Coronary artery (tissue), 2 donors: ENCODE results near the gene AGTR1.

ENCODE experiments used
- DNase-seq: peaks from one replicate; pipeline ENCODE4 v3.0.0-alpha.2; 2017; ENCODE audit warnings: low spot score
- H3K27ac ChIP-seq, 2 donors: fragments of 200-600 bp; sonication (generic); one replicate each; pipeline ENCODE4 v1.5.1; 2016 to 2019
- H3K4me3 ChIP-seq: fragments of 200-600 bp; sonication (generic); 2 replicates; pipeline ENCODE4 v1.5.1; 2016; ENCODE audit warnings: mild to moderate bottlenecking, moderate library complexity
- CTCF ChIP-seq: fragments of 200-600 bp; sonication (generic); IDR thresholded peaks from one replicate; pipeline ENCODE4 v1.5.1; 2019; ENCODE audit warnings: antibody characterized with exemption

Gene AGTR1

DNA sequence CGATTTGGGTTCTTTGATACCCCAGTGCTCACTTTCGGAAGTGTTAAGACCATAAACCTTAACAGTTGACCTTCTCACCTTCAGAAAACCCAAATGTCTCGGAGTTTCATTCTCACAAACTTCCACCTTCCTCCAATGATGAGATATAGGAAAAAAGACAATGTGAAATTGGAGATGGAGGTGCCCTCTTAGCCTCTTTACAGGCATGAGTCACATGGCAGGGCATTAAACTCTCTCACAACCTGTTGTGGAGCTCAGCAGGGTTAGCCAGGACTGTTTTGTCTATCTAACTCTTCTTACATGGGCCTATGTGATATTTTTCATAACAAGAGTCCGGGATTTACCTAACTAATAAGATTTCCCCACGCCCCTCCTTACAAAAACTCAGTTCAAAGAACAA is 10.7 kb downstream of the AGTR1 start:
- no peak overlapping the region for H3K4me3 ChIP-seq
- no peak for TF ChIP-seq CTCF
- DNase-seq, result no peak
- no peak overlapping the region for H3K27ac ChIP-seq

DNA sequence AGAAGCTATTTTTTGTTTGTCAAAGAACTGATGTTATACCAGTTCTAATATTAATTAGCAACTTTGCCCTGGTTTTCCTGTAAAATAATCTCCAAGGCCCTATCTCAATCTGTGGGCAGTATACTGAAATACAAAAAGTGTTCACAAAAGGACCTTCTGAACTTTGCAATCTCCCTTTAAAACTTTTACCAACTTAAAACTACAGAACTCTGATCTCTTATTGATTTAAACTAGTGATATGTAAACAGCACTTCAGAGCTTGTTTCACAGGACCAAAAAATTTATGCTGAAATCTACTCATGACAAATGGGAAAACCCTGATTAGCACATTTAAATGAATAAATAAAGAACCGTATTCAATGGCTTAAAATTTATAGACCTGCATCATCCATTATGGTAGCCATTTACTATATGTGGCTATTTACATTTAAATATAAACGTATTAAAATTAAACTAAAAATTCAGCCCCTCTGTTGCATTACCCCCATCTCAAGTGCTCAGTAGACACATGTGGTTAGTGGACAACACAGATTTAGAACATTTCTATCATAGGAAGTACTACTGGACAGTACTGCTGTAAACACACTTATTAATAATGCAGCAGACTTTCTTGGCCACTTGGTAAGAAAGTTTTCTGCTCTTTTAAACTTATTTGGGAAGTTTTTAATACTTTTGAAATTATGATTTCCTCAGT is 12.0 kb downstream of the AGTR1 start:
- Histone ChIP-seq H3K4me3 (no peak overlapping the region), H3K27ac (no peak overlapping the region)
- DNase-seq, result no peak
- TF ChIP-seq CTCF, result no peak

GRCh38 chr3:148710665-148711064 is 13.0 kb downstream of the AGTR1 start:
- H3K27ac ChIP-seq, result no peak overlapping the region
- no peak for TF ChIP-seq CTCF
- DNase-seq, result no peak

DNA sequence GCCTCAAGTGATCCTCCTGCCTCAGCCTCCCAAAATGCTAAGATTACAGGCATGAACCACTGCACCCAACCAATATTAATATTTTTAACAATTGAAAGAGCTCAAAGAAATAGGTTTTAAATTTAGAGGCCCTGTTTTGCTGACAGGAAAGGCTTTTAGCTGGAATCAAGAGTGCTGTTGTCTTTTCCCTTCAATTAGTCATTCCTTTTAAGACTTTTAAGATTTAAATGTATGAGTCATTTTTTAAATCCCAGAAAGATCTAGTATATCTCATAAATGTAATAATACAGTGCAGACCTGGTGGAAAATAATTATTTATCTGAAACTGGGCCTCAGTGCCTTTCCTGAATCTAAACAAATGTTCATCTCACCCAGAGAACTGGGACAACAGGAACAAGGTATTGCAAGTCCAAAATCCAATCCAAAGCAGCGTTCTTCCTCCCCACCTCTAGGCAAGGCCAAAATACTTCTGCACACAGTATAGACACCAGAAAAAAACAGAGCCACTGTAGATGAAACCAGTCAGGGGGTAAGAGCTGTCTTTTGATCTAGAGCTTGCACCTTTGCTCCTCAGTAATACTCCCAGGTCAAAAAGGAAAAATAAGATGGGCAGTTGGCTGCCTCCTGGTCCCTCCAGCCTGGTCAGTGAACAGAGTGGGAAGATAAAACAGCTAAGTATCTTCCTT is 14.4 kb downstream of the AGTR1 start:
- no peak overlapping the region for H3K27ac ChIP-seq
- DNase-seq, result no peak

More at GRCh38 chr3:148710665-148711064, 13.0 kb downstream of the AGTR1 start:
- H3K4me3 ChIP-seq, result no peak overlapping the region

GRCh38 chr3:148714521-148714920 is 16.8 kb downstream of the AGTR1 start:
- no peak for DNase-seq
- no peak for TF ChIP-seq CTCF
- Histone ChIP-seq H3K4me3 (no peak overlapping the region), H3K27ac (no peak overlapping the region)

More for the DNA sequence above, 14.4 kb downstream of the AGTR1 start:
- H3K4me3 ChIP-seq, result no peak overlapping the region
- TF ChIP-seq CTCF, result no peak

- no peak for TF ChIP-seq CTCF
- DNase-seq, result no peak
- H3K27ac ChIP-seq, result no peak overlapping the region
Measured at GRCh38 chr3:148716657-148717056, 19.0 kb downstream of the AGTR1 start.

More at GRCh38 chr3:148716657-148717056, 19.0 kb downstream of the AGTR1 start:
- H3K4me3 ChIP-seq, result no peak overlapping the region
